Bladder microvascular endothelial cell (primary cell): ENCODE data around the gene NUDCD3. TPM values are rescaled to one million over a fixed set of nuclear protein-coding genes. Genes with fewer than 3 reads are reported as not detected.

Source experiments
- total RNA-seq: library from RNA; depleted of rRNA; stranded (reverse); fragments of >200 nt; gene quantifications from 2 replicates; pipeline ENCODE4 v1.2.3, GENCODE V29; 2014

NUDCD3 gene
- 98.4 and 218 TPM in 2 replicates for total RNA-seq

DNA sequence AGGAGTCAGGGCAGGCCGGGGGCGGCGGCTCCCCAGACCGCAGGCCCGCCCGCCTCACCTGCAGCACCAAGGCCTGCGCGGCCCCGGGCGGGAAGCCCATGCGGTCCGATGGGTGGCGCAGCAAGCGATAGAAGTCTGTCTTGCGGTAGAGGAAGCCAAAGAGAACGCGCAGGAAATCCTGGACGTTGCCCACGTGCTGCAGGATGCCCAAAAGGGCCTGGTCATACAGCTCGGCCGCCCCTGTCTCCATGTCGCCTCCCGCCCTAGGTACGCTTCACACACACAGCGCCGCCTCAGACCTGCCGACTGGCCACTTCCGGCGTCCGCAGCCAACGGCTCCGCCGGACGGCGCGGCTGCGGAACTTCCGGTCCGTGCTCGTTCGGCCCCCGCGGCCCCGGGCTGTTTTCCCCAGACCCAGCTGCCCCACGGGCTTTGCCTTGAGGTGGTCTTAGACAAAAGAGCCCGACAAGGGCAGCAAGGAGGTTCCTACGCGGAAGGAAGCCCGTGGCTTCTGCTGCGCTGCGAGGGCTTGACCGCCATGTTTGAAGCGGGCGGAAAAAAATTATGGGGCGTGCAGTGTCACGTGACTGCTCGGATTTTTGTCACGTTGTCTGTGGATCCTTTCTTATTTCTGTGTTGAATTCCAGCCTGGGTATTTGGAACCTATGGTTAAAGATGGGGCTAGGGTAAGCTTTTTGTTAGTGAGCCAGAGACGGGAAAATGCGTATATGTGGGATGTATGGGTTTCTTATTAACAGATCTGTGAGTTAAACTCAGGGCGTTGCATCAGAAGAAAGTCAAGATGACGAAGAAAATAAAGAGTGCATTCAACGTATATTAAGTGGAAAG, at the start of gene NUDCD3:
Gene NUDCD3, minus strand, starts transcription at position 308 of the 850 bp plus-strand sequence. Its CDS starts 58 bp downstream, at position 250.

Other genes starting within 250 kb of the NUDCD3 start
- gene CAMK2B, start 165.1 kb downstream of the NUDCD3 start, total RNA-seq, result under 0.01 and 0.57 TPM in 2 replicates
- gene NPC1L1, start 50.7 kb upstream of the NUDCD3 start, total RNA-seq, result under 0.01 TPM in 1 of 2 replicates, not detected in the other
- gene DDX56, start 83.2 kb upstream of the NUDCD3 start, total RNA-seq, result 42.6 and 55.2 TPM in 2 replicates
- 47.9 and 80.4 TPM in 2 replicates for gene TMED4, start 91.6 kb upstream of the NUDCD3 start, total RNA-seq
- gene OGDH, start 116.0 kb upstream of the NUDCD3 start, total RNA-seq, result 31.7 and 65.6 TPM in 2 replicates